H9 (cell line): ENCODE data around the gene SNED1. TPM values are rescaled to one million over a fixed set of nuclear protein-coding genes. Genes with fewer than 3 reads are reported as not detected.

Experiments used
- DNase-seq: peaks from one replicate; pipeline ENCODE4 v3.0.0-alpha.2; 2017
- H2AFZ ChIP-seq: one replicate; pipeline ENCODE4 v1.6.1; 2013; ENCODE audit warnings: mild to moderate bottlenecking, low read length, control low read depth, moderate library complexity
- H2AK5ac ChIP-seq: 2 replicates; pipeline ENCODE4 v1.6.1; 2013; ENCODE audit warnings: low read length, control low read depth, mixed read lengths; ENCODE audit not compliant: insufficient read length
- H2BK120ac ChIP-seq: one replicate; pipeline ENCODE4 v1.6.1; 2013; ENCODE audit warnings: low read depth, mild to moderate bottlenecking, low read length, control low read depth, inconsistent platforms; ENCODE audit not compliant: poor library complexity, severe bottlenecking
- H2BK12ac ChIP-seq: 2 replicates; pipeline ENCODE4 v1.6.1; 2013; ENCODE audit warnings: low read length, control low read depth, mixed read lengths, low read depth; ENCODE audit not compliant: insufficient read length
- H2BK15ac ChIP-seq: 2 replicates; pipeline ENCODE4 v1.6.1; 2013; ENCODE audit warnings: low read depth, low read length, control low read depth
- H2BK20ac ChIP-seq: one replicate; pipeline ENCODE4 v1.6.1; 2013; ENCODE audit warnings: low read depth, mild to moderate bottlenecking, low read length, control low read depth, inconsistent platforms; ENCODE audit not compliant: poor library complexity, severe bottlenecking
- H2BK5ac ChIP-seq: 2 replicates; pipeline ENCODE4 v1.6.1; 2013; ENCODE audit warnings: low read length, control low read depth, mixed read lengths; ENCODE audit not compliant: insufficient read length
- H3K14ac ChIP-seq: 2 replicates; pipeline ENCODE4 v1.6.1; 2013; ENCODE audit warnings: low read length, control low read depth; ENCODE audit not compliant: insufficient read depth
- H3K18ac ChIP-seq: 2 replicates; pipeline ENCODE4 v1.6.1; 2013; ENCODE audit warnings: low read depth, mild to moderate bottlenecking, mixed read lengths, low read length, control low read depth; ENCODE audit not compliant: insufficient read length
- H3K23ac ChIP-seq: 2 replicates; pipeline ENCODE4 v1.6.1; 2013; ENCODE audit warnings: low read length, control low read depth, mixed read lengths, low read depth; ENCODE audit not compliant: insufficient read length
- H3K23me2 ChIP-seq: 2 replicates; pipeline ENCODE4 v1.6.1; 2013; ENCODE audit warnings: low read depth, mild to moderate bottlenecking, mixed read lengths, low read length, control low read depth; ENCODE audit not compliant: insufficient read length, poor library complexity, severe bottlenecking
- H3K27ac ChIP-seq: 2 replicates; pipeline ENCODE4 v1.5.1; 2013; ENCODE audit warnings: low read length, control low read depth, mixed read lengths, low read depth; ENCODE audit not compliant: insufficient read length
- H3K27me3 ChIP-seq: 2 replicates; pipeline ENCODE4 v1.6.1; 2013; ENCODE audit warnings: low read length, control low read depth, inconsistent platforms; ENCODE audit not compliant: insufficient read depth
- H3K4ac ChIP-seq: 2 replicates; pipeline ENCODE4 v1.6.1; 2013; ENCODE audit warnings: low read depth, mild to moderate bottlenecking, control low read depth, inconsistent platforms, low read length, moderate library complexity
- H3K4me1 ChIP-seq: 2 replicates; pipeline ENCODE4 v1.6.1; 2013; ENCODE audit warnings: low read length, control low read depth, inconsistent platforms; ENCODE audit not compliant: insufficient read depth
- H3K4me2 ChIP-seq: 2 replicates; pipeline ENCODE4 v1.6.1; 2013; ENCODE audit warnings: low read length, control low read depth, mixed read lengths; ENCODE audit not compliant: insufficient read length, insufficient read depth
- H3K56ac ChIP-seq: 2 replicates; pipeline ENCODE4 v1.6.1; 2013; ENCODE audit warnings: low read depth, mild to moderate bottlenecking, mixed read lengths, low read length, control low read depth; ENCODE audit not compliant: insufficient read length
- H3K79me1 ChIP-seq: 2 replicates; pipeline ENCODE4 v1.6.1; 2013; ENCODE audit warnings: low read depth, mild to moderate bottlenecking, moderate library complexity, low read length, control low read depth, inconsistent platforms; ENCODE audit not compliant: insufficient read depth, poor library complexity, severe bottlenecking
- H3K79me2 ChIP-seq: 2 replicates; pipeline ENCODE4 v1.6.1; 2013; ENCODE audit warnings: low read length, control low read depth, inconsistent platforms; ENCODE audit not compliant: insufficient read depth
- H3K9ac ChIP-seq: 2 replicates; pipeline ENCODE4 v1.6.1; 2013; ENCODE audit warnings: low read length, control low read depth, mixed read lengths; ENCODE audit not compliant: insufficient read length; ENCODE audit errors: extremely low read depth
- H3K9me3 ChIP-seq: one replicate; pipeline ENCODE4 v1.6.1; 2013; ENCODE audit warnings: low read depth, low read length, inconsistent platforms; ENCODE audit not compliant: control insufficient read depth
- H3T11ph ChIP-seq: one replicate; pipeline ENCODE4 v1.6.1; 2013; ENCODE audit warnings: mild to moderate bottlenecking, low read length, control low read depth, inconsistent platforms
- H4K20me1 ChIP-seq: one replicate; pipeline ENCODE4 v1.6.1; 2013; ENCODE audit not compliant: control insufficient read depth, insufficient read length, insufficient read depth
- H4K5ac ChIP-seq: 2 replicates; pipeline ENCODE4 v1.6.1; 2013; ENCODE audit warnings: low read depth, mild to moderate bottlenecking, mixed read lengths, low read length, control low read depth; ENCODE audit not compliant: insufficient read length
- H4K8ac ChIP-seq: replicated peaks from 2 replicates; pipeline ENCODE4 v1.6.1; 2013; ENCODE audit warnings: low read length, control low read depth, mixed read lengths, low read depth; ENCODE audit not compliant: insufficient read length
- H4K91ac ChIP-seq: 2 replicates; pipeline ENCODE4 v1.6.1; 2013; ENCODE audit warnings: low read depth, mild to moderate bottlenecking, moderate library complexity, mixed read lengths, low read length, control low read depth; ENCODE audit not compliant: insufficient read length
- H3K27ac Mint-ChIP-seq, 3 experiments: 2 replicates in 2 of 3; 3 replicates in 1 of 3; pipeline ENCODE4 v1.8.0; 2020 to 2021; ENCODE audit warnings: mixed read lengths in 3 of 3, mild to moderate bottlenecking in 1 of 3, moderate library complexity in 1 of 3
- H3K27me3 Mint-ChIP-seq: 2 replicates; pipeline ENCODE4 v1.8.0; 2021; ENCODE audit warnings: low read depth, mild to moderate bottlenecking, moderate library complexity, mixed read lengths
- H3K36me3 Mint-ChIP-seq, 3 experiments: 2 replicates in 2 of 3; 3 replicates in 1 of 3; pipeline ENCODE4 v1.8.0; 2020 to 2021; ENCODE audit warnings: low read depth in 3 of 3, mixed read lengths in 3 of 3; ENCODE audit not compliant: insufficient read depth in 1 of 3
- H3K4me1 Mint-ChIP-seq, 2 experiments: 2 replicates each; pipeline ENCODE4 v1.8.0; 2020; ENCODE audit warnings: mixed read lengths in 2 of 2
- H3K4me3 Mint-ChIP-seq, 2 experiments: 2 replicates in 1 of 2; 3 replicates in 1 of 2; pipeline ENCODE4 v1.8.0; 2020 to 2021; ENCODE audit warnings: mild to moderate bottlenecking in 2 of 2, mixed read lengths in 2 of 2, moderate library complexity in 1 of 2
- H3K9me3 Mint-ChIP-seq, 2 experiments: 2 replicates in 1 of 2; 3 replicates in 1 of 2; pipeline ENCODE4 v1.8.0; 2020; ENCODE audit warnings: mild to moderate bottlenecking in 2 of 2, mixed read lengths in 2 of 2, moderate library complexity in 1 of 2
- WGBS: extraction: QIAGEN DNeasy Blood & Tissue Kit; methylation state at CpG from one replicate; pipeline ENCODE4 v1.1.7; 2013; ENCODE audit warnings: missing lambda C conversion rate, low lambda C conversion rate, mixed read lengths; ENCODE audit not compliant: insufficient read length; ENCODE audit errors: extremely low coverage; 5-methylcytosine and 5-hydroxymethylcytosine counted together
- total RNA-seq: library from RNA; stranded (reverse); gene quantifications from 2 replicates; pipeline ENCODE4 v1.2.1, GENCODE V29; 2021
- TF ChIP-seq, protein P1 (sequence below): fragments of 200-600 bp; sonication (generic); conservative IDR thresholded peaks from 3 replicates; pipeline ENCODE4 v1.8.0; 2021; ENCODE audit warnings: antibody characterized with exemption, mild to moderate bottlenecking

SNED1 gene
- total RNA-seq, 1 experiment from 2014 or later, result 2.5 TPM

DNA sequence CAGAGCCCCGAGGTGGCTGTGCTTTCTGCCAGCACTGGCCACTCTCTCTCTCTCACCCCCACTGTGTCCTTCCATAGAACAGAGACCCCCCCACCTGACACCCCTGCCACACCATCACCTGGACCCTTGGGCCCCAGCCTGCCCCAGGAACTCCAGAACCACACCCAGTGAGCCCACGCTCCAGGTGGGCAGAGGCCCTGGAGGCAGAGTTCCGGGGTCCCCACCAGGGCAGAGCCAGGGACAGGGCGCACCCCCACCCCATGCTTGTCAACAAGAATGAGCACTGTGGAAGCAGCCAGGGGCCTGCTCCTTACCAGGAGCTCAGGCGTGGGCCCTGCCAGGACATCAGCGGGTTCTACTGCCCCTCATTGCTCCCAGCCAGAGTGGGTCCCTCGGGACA, 136.3 kb downstream of the SNED1 start:
- H3K4me1 ChIP-seq, result no peaks in the 10 kb centered on the region
- no peak for DNase-seq
- no peak overlapping the region for H3K27ac Mint-ChIP-seq
- no peaks in the 10 kb centered on the region for H3K27me3 ChIP-seq
- H2BK120ac ChIP-seq, result no peak overlapping the region
- no peak overlapping the region for H3K56ac ChIP-seq
- no peak overlapping the region for H2AFZ ChIP-seq
- H2BK5ac ChIP-seq, result no peak overlapping the region
- peaks cover 28 to 72% (median 51%) of the 10 kb centered on the region in 3 experiments for H3K36me3 Mint-ChIP-seq
- TF ChIP-seq, protein P1, sequence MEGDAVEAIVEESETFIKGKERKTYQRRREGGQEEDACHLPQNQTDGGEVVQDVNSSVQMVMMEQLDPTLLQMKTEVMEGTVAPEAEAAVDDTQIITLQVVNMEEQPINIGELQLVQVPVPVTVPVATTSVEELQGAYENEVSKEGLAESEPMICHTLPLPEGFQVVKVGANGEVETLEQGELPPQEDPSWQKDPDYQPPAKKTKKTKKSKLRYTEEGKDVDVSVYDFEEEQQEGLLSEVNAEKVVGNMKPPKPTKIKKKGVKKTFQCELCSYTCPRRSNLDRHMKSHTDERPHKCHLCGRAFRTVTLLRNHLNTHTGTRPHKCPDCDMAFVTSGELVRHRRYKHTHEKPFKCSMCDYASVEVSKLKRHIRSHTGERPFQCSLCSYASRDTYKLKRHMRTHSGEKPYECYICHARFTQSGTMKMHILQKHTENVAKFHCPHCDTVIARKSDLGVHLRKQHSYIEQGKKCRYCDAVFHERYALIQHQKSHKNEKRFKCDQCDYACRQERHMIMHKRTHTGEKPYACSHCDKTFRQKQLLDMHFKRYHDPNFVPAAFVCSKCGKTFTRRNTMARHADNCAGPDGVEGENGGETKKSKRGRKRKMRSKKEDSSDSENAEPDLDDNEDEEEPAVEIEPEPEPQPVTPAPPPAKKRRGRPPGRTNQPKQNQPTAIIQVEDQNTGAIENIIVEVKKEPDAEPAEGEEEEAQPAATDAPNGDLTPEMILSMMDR, result no peak
- no peak overlapping the region for H3K23ac ChIP-seq
- H2BK20ac ChIP-seq, result no peak overlapping the region
- H3K9me3 ChIP-seq, result no peaks in the 10 kb centered on the region
- no peak overlapping the region for H2AK5ac ChIP-seq
- H4K5ac ChIP-seq, result no peak overlapping the region
- WGBS, result no CpG with 5 or more reads among the region's 7 CpGs
- H3K9me3 Mint-ChIP-seq, result no peaks in the 10 kb centered on the region
- no peak overlapping the region for H3K4ac ChIP-seq
- no peak overlapping the region for H4K91ac ChIP-seq
- H3K27ac ChIP-seq, result no peak overlapping the region
- no peak overlapping the region for H3K4me2 ChIP-seq
- no peak overlapping the region for H2BK15ac ChIP-seq
- no peak overlapping the region for H3K9ac ChIP-seq
- H4K20me1 ChIP-seq, result no peaks in the 10 kb centered on the region
- H3K14ac ChIP-seq, result no peak overlapping the region
- no peak overlapping the region for H2BK12ac ChIP-seq
- H3K79me2 ChIP-seq, result no peaks in the 10 kb centered on the region
- H3K23me2 ChIP-seq, result no peaks in the 10 kb centered on the region
- no peaks in the 10 kb centered on the region for H3K79me1 ChIP-seq
- H3K4me1 Mint-ChIP-seq, result no peaks in the 10 kb centered on the region
- no peak overlapping the region for H3K18ac ChIP-seq
- H4K8ac ChIP-seq, result no peak overlapping the region
- H3T11ph ChIP-seq, result no peak overlapping the region
- no peaks in the 10 kb centered on the region for H3K27me3 Mint-ChIP-seq
- H3K4me3 Mint-ChIP-seq, result no peak overlapping the region
